VCaP (cell line): ENCODE results near the gene HRAS.

Experiments used
- H3K27ac ChIP-seq: fragments of 450-650 bp; 2 replicates; pipeline ENCODE4 v1.5.1; 2017
- CTCF ChIP-seq: fragments of 450-650 bp; conservative IDR thresholded peaks from 2 replicates; pipeline ENCODE4 v1.5.1; 2017; ENCODE audit warnings: mild to moderate bottlenecking, moderate library complexity

Gene HRAS

GRCh38 chr11:487571-488021 is 47.8 kb downstream of the HRAS start:
- no peak for TF ChIP-seq CTCF
- no peak overlapping the region for H3K27ac ChIP-seq

GRCh38 chr11:486189-486588 is 49.2 kb downstream of the HRAS start:
- no peak overlapping the region for H3K27ac ChIP-seq
- TF ChIP-seq CTCF: no peak

- TF ChIP-seq CTCF: no peak
- peak overlapping the region; percentile 42 for H3K27ac ChIP-seq
Observed at GRCh38 chr11:484616-485015, 50.8 kb downstream of the HRAS start.
